ENCODE measurements around the gene PSMC5.
"Not testable (repeated sequence)": the region's sequence is repeated elsewhere in the genome, so short reads cannot be mapped to it uniquely, and the experiment has no call there.

Gene PSMC5

GRCh38 chr17:63841350-63842172, 14.3 kb downstream of the PSMC5 start:
- no peak for DNase-seq

DNA sequence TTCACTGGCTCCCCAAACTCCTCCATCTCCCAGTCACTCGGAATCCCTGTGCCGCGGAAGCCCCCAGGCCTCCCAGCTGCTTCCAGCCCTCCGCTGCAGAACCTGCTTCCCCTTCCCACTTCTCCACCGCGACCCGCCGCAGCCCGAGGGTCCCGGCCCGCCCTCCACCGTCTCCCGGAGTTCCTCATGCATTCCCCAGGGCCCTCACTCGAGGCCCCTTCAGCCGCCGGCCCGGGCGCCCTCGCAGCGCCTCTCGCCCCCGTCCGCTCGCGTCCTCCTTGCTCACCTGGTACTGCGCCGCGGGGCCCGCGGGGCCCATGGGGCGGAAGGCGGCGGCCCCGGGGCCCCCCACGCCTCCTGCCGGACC, 14.9 kb downstream of the PSMC5 start:
- peak; percentile 20 for DNase-seq

- DNase-seq: peak; percentile 97
Observed at GRCh38 chr17:63842540-63843386, 15.5 kb downstream of the PSMC5 start, which contains the start of gene SMARCD2. Gene SMARCD2, minus strand, starts transcription at chr17:63842685. Its CDS starts 11 bp downstream, at chr17:63842674.

DNA sequence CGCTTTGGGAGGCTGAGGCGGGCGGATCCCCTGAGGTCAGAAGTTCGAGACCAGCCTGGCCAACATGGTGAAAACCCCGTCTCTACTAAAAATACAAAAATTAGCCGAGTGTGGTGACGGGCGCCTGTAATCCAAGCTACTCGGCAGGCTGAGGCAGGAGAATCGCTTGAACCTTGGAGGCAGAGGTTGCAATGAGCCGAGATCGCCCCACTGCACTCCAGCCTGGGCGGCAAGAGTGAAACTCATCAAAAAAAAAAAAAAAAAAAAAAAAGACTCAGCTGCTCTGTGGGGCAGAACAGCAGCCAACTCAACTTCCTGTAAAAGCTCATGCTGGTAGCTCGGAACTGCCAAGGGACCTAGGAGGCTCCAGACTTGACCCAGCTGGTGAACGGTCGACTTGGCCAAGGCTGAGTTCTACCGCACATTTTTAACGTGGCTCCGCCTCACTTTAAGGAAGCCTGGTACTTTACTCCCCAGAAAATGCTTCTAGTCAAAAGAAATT, 16.2 kb downstream of the PSMC5 start:
- DNase-seq: peak; percentile 16

DNA sequence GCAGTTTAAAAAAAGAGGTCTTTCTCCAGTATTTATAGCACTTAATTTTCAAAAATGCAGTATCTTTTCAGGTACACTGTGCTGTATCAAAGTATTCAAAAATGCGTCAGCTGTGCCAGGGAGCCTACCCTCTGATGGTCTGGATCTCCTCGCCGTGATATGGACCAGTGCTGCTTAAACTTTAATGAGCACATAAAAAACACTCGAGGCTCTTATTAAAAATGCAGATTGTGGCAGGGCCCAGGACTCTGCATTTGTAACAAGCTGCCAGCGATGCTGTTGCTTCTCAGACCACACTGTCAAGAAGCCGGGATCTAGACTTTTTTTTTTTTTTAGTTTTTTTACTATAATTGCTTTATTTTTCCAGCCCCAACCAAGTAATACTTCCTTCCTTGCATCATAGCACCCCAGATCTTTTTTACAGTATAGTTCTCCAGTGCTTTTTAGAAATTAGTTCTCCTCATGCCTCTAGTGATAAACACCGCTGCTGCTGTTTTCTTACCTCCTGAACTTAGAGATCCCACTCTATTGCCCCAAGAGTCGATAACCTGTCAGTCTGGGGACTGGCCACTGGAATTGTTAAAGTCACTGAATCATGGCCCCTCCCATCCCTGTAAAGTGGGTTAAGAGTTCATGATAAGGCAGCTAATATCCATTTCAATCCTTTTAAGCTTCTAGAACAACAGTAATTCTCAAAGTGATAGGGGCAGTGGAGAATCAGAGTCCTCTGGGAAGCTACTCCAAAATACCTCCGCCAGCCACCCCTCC, 16.9 kb downstream of the PSMC5 start:
- no peak for DNase-seq

DNA sequence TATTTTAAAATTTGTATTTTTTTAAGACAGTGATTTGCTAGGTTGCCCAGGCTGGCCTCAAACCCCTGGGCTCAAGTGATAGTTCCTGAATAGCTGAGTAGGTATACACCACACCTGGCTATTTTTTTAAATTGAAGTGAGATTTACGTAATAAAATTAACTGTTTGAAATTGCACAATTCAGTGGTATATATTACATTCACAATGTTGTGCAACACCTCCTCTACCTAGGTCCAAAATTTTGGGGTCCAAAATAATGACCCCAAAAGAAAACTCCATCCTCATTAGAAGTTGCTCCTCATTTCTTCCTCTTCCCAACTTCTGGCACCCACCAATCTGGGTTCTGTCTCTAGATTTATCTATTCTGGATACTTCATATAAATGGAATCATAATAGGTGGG, 18.3 kb downstream of the PSMC5 start:
- DNase-seq: no peak

GRCh38 chr17:63847525-63848249, 20.5 kb downstream of the PSMC5 start:
- DNase-seq: no peak

- peak; percentile 89 for DNase-seq
Observed at GRCh38 chr17:63848834-63849689, 21.8 kb downstream of the PSMC5 start.

DNA sequence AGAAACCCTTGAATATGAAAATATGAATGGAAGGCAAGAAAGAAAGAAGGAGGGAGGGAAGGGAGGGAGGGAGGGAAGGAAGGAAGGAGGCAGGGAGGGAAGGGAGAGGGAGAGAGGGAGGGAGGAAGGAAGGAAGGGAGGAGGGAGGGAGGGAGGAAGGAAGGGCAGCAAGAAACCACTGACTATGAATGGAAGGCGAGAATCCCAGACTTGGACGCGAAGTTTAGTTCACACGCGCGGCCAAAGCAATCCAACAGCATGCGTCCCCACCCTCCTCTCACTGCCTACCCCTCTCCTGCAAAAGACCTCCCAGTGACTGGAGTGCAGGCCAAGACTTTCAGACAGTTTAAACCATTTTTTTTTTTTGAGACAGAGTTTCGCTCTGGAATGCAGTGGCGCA, 23.2 kb downstream of the PSMC5 start:
- DNase-seq: no peak

- DNase-seq: no peak
Observed at GRCh38 chr17:63853260-63853659, 26.0 kb downstream of the PSMC5 start.

- no peak for DNase-seq
Observed at GRCh38 chr17:63854709-63855108, 27.5 kb downstream of the PSMC5 start.

DNA sequence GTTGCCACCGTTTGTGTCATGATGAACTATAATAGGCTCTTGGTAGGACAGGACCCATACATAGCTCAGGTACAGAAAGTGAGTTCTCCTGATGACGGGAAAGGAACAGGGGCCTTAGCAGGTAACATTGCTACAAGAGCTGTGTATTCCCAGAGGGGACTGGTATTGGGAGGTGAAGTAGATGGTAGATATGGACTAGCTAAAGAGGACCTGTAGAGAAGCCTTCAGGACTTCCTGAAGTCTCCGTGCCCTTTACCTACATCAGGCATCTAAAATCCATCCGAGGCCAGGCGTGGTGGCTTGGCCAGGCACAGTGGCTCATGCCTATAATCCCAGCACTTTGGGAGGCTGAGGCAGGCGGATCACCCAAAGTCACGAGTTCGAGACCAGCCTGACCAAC, 28.0 kb downstream of the PSMC5 start:
- no peak for DNase-seq

DNA sequence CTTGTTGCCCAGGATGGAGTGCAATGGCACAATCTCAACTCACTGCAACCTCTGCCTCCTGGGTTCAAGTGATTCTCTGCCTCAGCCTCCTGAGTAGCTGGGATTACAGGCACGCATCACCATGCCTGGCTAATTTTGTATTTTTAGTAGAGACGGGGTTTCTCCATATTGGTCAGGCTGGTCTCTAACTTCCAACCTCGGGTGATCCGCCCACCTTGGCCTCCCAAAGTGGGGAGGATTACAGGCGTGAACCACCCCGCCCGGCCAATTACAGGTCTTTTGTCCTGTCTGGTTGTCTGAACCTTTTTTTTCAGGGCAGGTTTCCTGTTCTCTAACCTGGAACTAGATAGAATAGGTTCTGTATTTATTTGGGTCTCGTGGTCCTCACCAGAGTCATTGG, 29.2 kb downstream of the PSMC5 start:
- not testable (repeated sequence) for DNase-seq

- no peak for DNase-seq
Observed at GRCh38 chr17:63859257-63859656, 32.0 kb downstream of the PSMC5 start.

DNA sequence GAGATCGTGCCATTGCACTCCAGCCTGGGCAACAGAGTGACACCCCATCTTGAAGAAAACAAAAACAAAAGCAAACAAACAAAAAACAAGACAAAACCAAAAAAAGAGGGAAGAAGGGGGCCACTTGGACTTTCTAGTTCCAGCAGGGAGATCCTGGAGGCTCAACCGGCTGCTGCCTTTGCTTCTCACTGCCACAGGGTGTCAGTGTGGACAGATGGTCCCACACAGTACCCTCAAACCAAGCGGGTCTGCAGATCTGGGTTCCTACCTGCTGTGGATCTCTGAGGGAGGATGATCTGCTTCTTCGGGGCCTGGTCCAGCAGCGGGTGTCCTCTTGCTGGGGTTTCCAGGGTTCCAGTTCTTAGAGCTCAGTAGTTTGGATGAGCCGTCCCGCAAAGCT, 39.4 kb downstream of the PSMC5 start:
- DNase-seq: not testable (repeated sequence)

DNA sequence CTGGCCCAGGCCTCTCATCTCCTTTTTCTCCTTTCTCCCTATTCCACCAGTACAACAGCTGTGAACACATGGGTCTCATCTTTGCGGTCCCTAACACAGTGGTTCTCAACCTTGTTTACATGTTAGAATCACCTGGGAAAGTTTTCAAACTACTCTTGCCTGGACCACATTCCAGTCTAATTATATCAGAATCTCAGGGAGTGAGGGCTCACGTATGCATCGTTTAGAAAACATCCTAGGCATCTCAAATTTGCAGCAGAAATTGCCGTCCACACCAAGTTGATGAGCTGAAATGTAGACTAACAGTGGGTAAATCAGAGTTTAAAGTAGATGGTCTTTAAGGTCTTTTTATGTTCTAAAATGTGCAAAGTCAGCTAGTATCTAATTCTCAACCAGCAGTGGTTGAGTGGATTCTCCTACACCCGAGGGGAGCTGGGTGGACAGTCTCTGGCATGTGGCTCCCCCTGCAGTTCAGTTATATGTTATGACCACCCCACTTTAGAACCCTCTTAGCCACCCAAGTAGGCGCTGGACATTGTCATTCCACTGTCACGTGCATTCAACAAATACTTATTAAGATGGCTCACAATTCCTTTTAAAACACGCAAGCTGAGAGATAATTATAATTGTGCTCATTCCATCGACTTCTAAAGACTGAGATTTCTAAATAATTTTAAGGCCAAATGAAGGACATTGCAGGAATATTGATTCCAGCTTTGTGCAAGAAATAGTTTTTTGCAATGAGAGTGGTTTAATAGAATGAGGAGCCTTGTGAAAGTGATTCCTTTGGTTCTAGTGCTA, 42.5 kb downstream of the PSMC5 start:
- DNase-seq: not testable (repeated sequence)

DNA sequence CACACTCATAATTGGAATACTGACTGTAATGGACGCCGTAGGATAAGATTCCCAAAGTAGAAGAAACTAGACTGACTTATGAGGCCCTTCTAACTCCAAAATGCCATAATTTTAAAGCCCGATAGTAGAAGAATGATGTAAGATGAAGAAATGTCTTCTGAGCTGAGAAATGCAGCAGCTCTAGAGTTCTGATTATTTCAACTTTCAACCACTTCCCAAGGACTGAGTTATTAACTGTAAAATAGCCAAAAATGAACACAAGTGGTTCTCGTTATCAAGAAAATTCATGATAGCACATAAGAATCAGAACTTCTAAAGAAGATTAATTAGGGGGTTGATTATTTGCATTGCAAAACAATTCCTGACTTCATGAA, 43.0 kb downstream of the PSMC5 start:
- DNase-seq: not testable (repeated sequence)

- not testable (repeated sequence) for DNase-seq
Observed at GRCh38 chr17:63871646-63872365, 44.6 kb downstream of the PSMC5 start.

DNA sequence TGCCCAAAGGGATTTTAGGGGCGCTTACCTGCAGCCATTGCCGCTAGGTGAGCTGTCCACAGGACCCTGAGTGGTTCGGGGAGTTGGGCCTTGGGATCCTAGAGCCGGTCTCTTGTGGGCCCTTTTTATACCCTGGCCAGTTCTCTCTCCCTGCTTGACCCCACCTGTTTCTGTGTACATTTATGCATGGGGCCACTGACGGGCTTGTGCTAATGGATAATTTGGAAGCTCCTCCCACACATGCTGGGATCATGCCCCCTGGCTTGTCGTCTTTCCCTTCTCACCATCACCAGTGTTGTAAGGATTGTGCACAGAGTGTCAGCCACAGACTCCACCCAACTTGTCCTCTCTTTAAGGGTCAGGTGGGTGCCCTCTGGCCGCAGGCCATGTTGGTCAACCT, 46.3 kb downstream of the PSMC5 start, which contains the start of gene CSH2:
Gene CSH2, minus strand, starts transcription at position 101 of the 400 bp plus-strand sequence. Its CDS starts 63 bp downstream, at position 38.
- not testable (repeated sequence) for DNase-seq
